Measurements from ENCODE around the gene NLGN1.

GRCh38 chr3:173725507-173725906 lies 328.0 kb downstream of the NLGN1 start:
- TF ChIP-seq CTCF (IDR thresholded peaks at IDR 0.05) = no peak
- TF ChIP-seq POLR2A (IDR thresholded peaks at IDR 0.05) = no peak

Measured in heart left ventricle (tissue), 13 donors.